GM12878 (cell line): ENCODE data around the gene LSM3. TPM values are rescaled to one million over a fixed set of nuclear protein-coding genes. Genes with fewer than 3 reads are reported as not detected.

ENCODE experiments used
- ATAC-seq: fragments of 200-7000 bp; cut with Tn5 transposase; 3 replicates; pipeline ENCODE4 v1.9.1; 2020; ENCODE audit warnings: mild to moderate bottlenecking, moderate library complexity
- BruUV-seq: library from RNA; stranded (reverse); fragments of 400-500 nt; replicated peaks from 2 replicates; lab custom pipeline; 2021; lab: Mats Ljungman, UMichigan
- CTCF ChIA-PET: fragments of 300-600 bp; sonication (Branson Sonifier 250); formaldehyde crosslinking; extraction: SDS; loops from one replicate; lab custom pipeline; 2021; ENCODE audit warnings: inconsistent platforms; lab: Yijun Ruan, JAX
- POLR2A ChIA-PET: fragments of 350-600 bp; formaldehyde crosslinking; extraction: SDS; loops from one replicate; lab custom pipeline; 2021; ENCODE audit warnings: inconsistent platforms; lab: Charles Lee
- RAD21 ChIA-PET: fragments of 300-600 bp; sonication (Branson Sonifier 250); formaldehyde crosslinking; loops from one replicate; lab custom pipeline; 2023; ENCODE audit warnings: antibody characterized with exemption; ENCODE audit not compliant: unreplicated experiment; lab: Charles Lee
- SMC1A ChIA-PET: fragments of 300-600 bp; sonication (Branson Sonifier 250); formaldehyde crosslinking; loops from one replicate; lab custom pipeline; 2023; ENCODE audit not compliant: unreplicated experiment, uncharacterized antibody; lab: Charles Lee
- DNase-seq: peaks from one replicate; pipeline ENCODE4 v3.0.0-alpha.2; 2011; ENCODE audit warnings: low read depth, low spot score
- FAIRE-seq: peaks from 3 replicates; lab custom pipeline; 2011; peaks lifted over from hg19 to GRCh38; lab: Jason Lieb, UNC
- H2AFZ ChIP-seq: 2 replicates; pipeline ENCODE4 v1.6.0; 2011; ENCODE audit warnings: low read depth, low read length, control low read depth; ENCODE audit not compliant: control insufficient read depth
- H3K27ac ChIP-seq: 2 replicates; pipeline ENCODE4 v1.5.1; 2011; ENCODE audit warnings: control low read depth; ENCODE audit not compliant: control insufficient read depth, insufficient read depth
- H3K27me3 ChIP-seq, 2 experiments: replicated peaks in 1 of 2; 2 replicates each; pipeline versions ENCODE4 v1.6.0 to v1.6.1; 2011; ENCODE audit warnings: low read length in 1 of 2; ENCODE audit not compliant: control insufficient read depth in 2 of 2, insufficient read depth in 2 of 2
- H3K36me3 ChIP-seq, 2 experiments: 2 replicates each; pipeline ENCODE4 v1.5.1; 2011; ENCODE audit warnings: low read length in 1 of 2; ENCODE audit not compliant: control insufficient read depth in 2 of 2, insufficient read depth in 2 of 2
- H3K4me1 ChIP-seq: 2 replicates; pipeline ENCODE4 v1.6.1; 2011; ENCODE audit warnings: mild to moderate bottlenecking, low read length, moderate library complexity, mixed read lengths; ENCODE audit not compliant: control insufficient read depth, insufficient read depth
- H3K4me2 ChIP-seq: 2 replicates; pipeline ENCODE4 v1.6.0; 2011; ENCODE audit warnings: control low read depth; ENCODE audit not compliant: control insufficient read depth, insufficient read depth
- H3K4me3 ChIP-seq: fragments of 200-600 bp; sonication (generic); 2 replicates; pipeline ENCODE4 v1.5.1; 2016
- H3K79me2 ChIP-seq: 2 replicates; pipeline ENCODE4 v1.6.0; 2011; ENCODE audit warnings: low read length; ENCODE audit not compliant: control insufficient read depth, insufficient read depth
- H3K9ac ChIP-seq: 2 replicates; pipeline ENCODE4 v1.8.0; 2011; ENCODE audit warnings: low read length, control low read depth, mixed read lengths; ENCODE audit not compliant: control insufficient read depth, insufficient read depth
- H3K9me3 ChIP-seq: replicated peaks from 3 replicates; pipeline ENCODE4 v1.5.1; 2011; ENCODE audit warnings: mild to moderate bottlenecking, low read length; ENCODE audit not compliant: control insufficient read depth, insufficient read depth
- H4K20me1 ChIP-seq: 2 replicates; pipeline ENCODE4 v1.6.0; 2011; ENCODE audit not compliant: control insufficient read depth, insufficient read depth
- E4F1 ChIP-seq: fragments of 450-650 bp; IDR thresholded peaks from 2 replicates; pipeline ENCODE4 v1.6.1; 2018; ENCODE audit warnings: borderline replicate concordance, mild to moderate bottlenecking; ENCODE audit not compliant: partially characterized antibody
- RELA ChIP-seq: fragments of 450-650 bp; IDR thresholded peaks from 2 replicates; pipeline ENCODE4 v1.8.0; 2014; ENCODE audit warnings: borderline replicate concordance; ENCODE audit not compliant: partially characterized antibody
- SMARCA5 ChIP-seq: fragments of 450-650 bp; IDR thresholded peaks from 2 replicates; pipeline ENCODE4 v1.6.1; 2017; ENCODE audit warnings: mild to moderate bottlenecking
- ZNF592 ChIP-seq: fragments of 450-650 bp; IDR thresholded peaks from 2 replicates; pipeline ENCODE4 v1.6.1; 2017; ENCODE audit warnings: mild to moderate bottlenecking, moderate library complexity
- WGBS: methylation state at CpG from one replicate; pipeline ENCODE4 v1.1.6; 2016; ENCODE audit warnings: low lambda C conversion rate; ENCODE audit not compliant: insufficient replicate concordance, insufficient coverage; ENCODE audit errors: missing lambda C conversion rate; 5-methylcytosine and 5-hydroxymethylcytosine counted together
- in situ Hi-C: fragments of 300-500 bp; cut with MboI; formaldehyde crosslinking; loops from 9 replicates; pipeline ENCODE4 v1.14.3; 2018; ENCODE audit warnings: mixed read lengths
- intact Hi-C: fragments of 100-400 bp; cut with micrococcal nuclease; formaldehyde crosslinking; loops from one replicate; pipeline ENCODE4 v1.14.2; 2022; ENCODE audit not compliant: unreplicated experiment
- polyA plus RNA-seq, 11 experiments: library from polyadenylated mRNA; depleted of rRNA in 4 of 11; unstranded in 6 of 11; stranded (reverse) in 5 of 11; fragments of >200 nt; fragmentation: Nextera tagmentation in 4 of 11; fragmentation: Illumina TruSeq in 1 of 11; extraction: Ambion mirVana in 4 of 11; extraction: Trizol in 1 of 11; gene quantifications; 1 replicate in 1 of 11; 2 replicates in 10 of 11; pipeline versions ENCODE4 v1.2.1 to v1.2.3, GENCODE V29; 2011 to 2016; ENCODE audit warnings: inconsistent platforms in 2 of 11, missing spikeins in 2 of 11, low read depth in 1 of 11
- total RNA-seq, 4 experiments: library from RNA; depleted of rRNA in 3 of 4; stranded (reverse); fragments of >200 nt in 3 of 4; fragmentation: Illumina TruSeq in 1 of 4; extraction: Trizol in 1 of 4; gene quantifications; 2 replicates each; pipeline versions ENCODE4 v1.2.1 to v1.2.3, GENCODE V29; 2013 to 2021

Gene LSM3
- total and polyA plus RNA-seq, 10 of the 15 experiments (the other 5 are each of a cell fraction or from before 2014, with no cell fraction given), result 15.5 to 111 (median 29.1) TPM

- no peaks in the 10 kb centered on the region for H3K27me3 ChIP-seq
- H3K27ac ChIP-seq, result no peak overlapping the region
- H3K4me3 ChIP-seq, result no peak overlapping the region
- H3K4me1 ChIP-seq, result no peaks in the 10 kb centered on the region
- no peak for DNase-seq
- no peak overlapping the region for H3K4me2 ChIP-seq
- H3K9ac ChIP-seq, result no peak overlapping the region
- no peak for ATAC-seq
- no peaks in the 10 kb centered on the region for H4K20me1 ChIP-seq
- ChIA-PET SMC1A (interaction anchor here (1.7 to 2.3 kb wide), 2 partner anchors 9 to 11 kb away, joined by 4 to 12 read pairs; no protein-coding TSS in a partner anchor), RAD21 (no interaction called here), CTCF (interaction anchor here (0.7 to 3.1 kb wide), 4 partner anchors 9 to 249 kb away, joined by 3 to 32 read pairs (median 3); no protein-coding TSS in a partner anchor), POLR2A (no interaction called here)
- TF ChIP-seq SMARCA5 (no peak), ZNF592 (no peak), E4F1 (no peak), RELA (no peak)
- H3K79me2 ChIP-seq, result no peaks in the 10 kb centered on the region
- no peak overlapping the region for H2AFZ ChIP-seq
- no peaks in the 10 kb centered on the region for H3K36me3 ChIP-seq
- no peak for FAIRE-seq
- WGBS, result 38% methylated on average over 3 of the region's 3 CpGs
- intact Hi-C loops, result no loop called here
- BruUV-seq, result no TSS peak
- in situ Hi-C loops, result no loop called here
- no peaks in the 10 kb centered on the region for H3K9me3 ChIP-seq
Measured at GRCh38 chr3:14212032-14212431, 33.4 kb downstream of the LSM3 start.
